ENCODE data around the gene FAM200C.

GRCh38 chr5:160382346-160382745 lies 17.5 kb downstream of the FAM200C start:
- TF ChIP-seq, protein P1, sequence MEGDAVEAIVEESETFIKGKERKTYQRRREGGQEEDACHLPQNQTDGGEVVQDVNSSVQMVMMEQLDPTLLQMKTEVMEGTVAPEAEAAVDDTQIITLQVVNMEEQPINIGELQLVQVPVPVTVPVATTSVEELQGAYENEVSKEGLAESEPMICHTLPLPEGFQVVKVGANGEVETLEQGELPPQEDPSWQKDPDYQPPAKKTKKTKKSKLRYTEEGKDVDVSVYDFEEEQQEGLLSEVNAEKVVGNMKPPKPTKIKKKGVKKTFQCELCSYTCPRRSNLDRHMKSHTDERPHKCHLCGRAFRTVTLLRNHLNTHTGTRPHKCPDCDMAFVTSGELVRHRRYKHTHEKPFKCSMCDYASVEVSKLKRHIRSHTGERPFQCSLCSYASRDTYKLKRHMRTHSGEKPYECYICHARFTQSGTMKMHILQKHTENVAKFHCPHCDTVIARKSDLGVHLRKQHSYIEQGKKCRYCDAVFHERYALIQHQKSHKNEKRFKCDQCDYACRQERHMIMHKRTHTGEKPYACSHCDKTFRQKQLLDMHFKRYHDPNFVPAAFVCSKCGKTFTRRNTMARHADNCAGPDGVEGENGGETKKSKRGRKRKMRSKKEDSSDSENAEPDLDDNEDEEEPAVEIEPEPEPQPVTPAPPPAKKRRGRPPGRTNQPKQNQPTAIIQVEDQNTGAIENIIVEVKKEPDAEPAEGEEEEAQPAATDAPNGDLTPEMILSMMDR (IDR thresholded peaks at IDR 0.05; ENCODE audit: low read depth, low read length), result no peak
- no peak for TF ChIP-seq EZH2phosphoT487 (IDR thresholded peaks at IDR 0.05; ENCODE audit: low read depth)
